ENCODE results near the gene PTCH2. TPM values are rescaled to one million over a fixed set of nuclear protein-coding genes. Genes with fewer than 3 reads are reported as not detected.

Gene PTCH2
- total RNA-seq, 1 experiment from 2014 or later: 0.79 TPM

DNA sequence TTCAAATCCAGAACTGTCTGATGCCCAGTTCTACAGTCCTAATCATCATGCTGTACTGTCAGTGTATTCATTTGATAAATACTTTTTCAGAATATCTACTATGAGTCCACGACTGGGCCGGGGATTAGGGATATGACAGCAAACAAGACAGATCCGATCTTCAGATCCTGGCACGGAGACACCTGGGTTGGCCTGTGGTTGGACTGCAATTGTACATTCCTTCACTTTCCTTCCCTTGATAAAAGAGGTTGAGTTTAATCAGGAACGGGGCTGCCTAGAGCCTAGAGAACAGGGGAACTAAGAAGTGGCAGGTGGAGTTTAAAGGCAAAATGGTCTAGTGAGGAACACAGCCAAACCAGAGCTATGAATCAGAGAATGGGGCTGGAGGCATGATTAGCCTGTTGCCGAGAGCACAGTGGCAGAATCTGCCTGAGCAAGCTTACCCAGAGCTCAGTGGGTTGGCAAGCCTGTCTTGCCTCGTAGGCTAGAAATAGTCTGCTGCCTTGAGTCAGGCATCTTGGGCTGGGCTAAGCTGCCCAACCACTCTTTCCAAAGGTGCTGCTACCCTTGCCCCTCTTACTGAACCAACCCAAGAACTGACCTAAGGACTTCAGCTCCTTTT, 38.1 kb upstream of the PTCH2 start:
- Mint-ChIP-seq H3K4me1 (ENCODE audit: insufficient read depth, unreplicated experiment) (peaks cover 10% of the 10 kb centered on the region), H3K4me3 (ENCODE audit: unreplicated experiment) (no peak overlapping the region), H3K9me3 (ENCODE audit: unreplicated experiment) (no peaks in the 10 kb centered on the region), H3K36me3 (ENCODE audit: insufficient read depth, unreplicated experiment) (peaks cover 38% of the 10 kb centered on the region), H3K27me3 (ENCODE audit: insufficient read depth, unreplicated experiment) (no peaks in the 10 kb centered on the region), H3K27ac (ENCODE audit: low read depth, unreplicated experiment) (peak overlapping the region; percentile 66)
- TF ChIP-seq, protein P1, sequence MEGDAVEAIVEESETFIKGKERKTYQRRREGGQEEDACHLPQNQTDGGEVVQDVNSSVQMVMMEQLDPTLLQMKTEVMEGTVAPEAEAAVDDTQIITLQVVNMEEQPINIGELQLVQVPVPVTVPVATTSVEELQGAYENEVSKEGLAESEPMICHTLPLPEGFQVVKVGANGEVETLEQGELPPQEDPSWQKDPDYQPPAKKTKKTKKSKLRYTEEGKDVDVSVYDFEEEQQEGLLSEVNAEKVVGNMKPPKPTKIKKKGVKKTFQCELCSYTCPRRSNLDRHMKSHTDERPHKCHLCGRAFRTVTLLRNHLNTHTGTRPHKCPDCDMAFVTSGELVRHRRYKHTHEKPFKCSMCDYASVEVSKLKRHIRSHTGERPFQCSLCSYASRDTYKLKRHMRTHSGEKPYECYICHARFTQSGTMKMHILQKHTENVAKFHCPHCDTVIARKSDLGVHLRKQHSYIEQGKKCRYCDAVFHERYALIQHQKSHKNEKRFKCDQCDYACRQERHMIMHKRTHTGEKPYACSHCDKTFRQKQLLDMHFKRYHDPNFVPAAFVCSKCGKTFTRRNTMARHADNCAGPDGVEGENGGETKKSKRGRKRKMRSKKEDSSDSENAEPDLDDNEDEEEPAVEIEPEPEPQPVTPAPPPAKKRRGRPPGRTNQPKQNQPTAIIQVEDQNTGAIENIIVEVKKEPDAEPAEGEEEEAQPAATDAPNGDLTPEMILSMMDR (IDR thresholded peaks at IDR 0.05; ENCODE audit: unreplicated experiment): no peak
- BruUV-seq (replicated peaks): no TSS peak
- CTCF ChIA-PET: interaction anchor here (0.6 to 1.0 kb wide), 4 partner anchors 41 to 51 kb away, joined by 3 read pairs; no protein-coding TSS in a partner anchor
- POLR2A ChIA-PET: interaction anchor here (0.8 to 1.8 kb wide), 6 partner anchors 12 to 131 kb away, joined by 3 to 6 read pairs (median 3); partner anchors contain the start of genes HECTD3 and UROD
- peak; percentile 27 for DNase-seq (ENCODE audit: unreplicated experiment)
- intact Hi-C loops (cut with micrococcal nuclease): no loop called here

DNA sequence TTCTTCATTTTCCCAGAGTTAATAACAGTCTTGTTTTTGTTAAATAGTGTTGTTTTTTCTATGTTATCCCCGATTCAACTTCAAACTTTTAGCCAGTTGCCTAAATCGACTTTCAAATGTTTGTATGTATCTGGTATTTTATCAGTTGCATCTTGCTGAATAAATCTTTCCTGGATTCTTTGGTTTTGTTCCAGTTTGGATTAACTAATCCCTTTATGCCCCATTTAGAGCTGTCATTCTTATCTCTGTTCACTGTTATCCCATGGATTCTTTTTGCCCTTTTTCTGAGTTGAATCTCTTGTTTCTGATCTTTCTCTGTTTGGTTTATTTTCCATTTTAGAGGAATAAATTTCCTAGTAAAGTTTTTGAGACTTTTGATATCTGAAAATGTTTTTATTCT, 31.1 kb upstream of the PTCH2 start:
- no peak overlapping the region for H3K4me3 Mint-ChIP-seq (ENCODE audit: unreplicated experiment)
- ChIA-PET POLR2A (no interaction called here), CTCF (no interaction called here)
- H3K9me3 Mint-ChIP-seq (ENCODE audit: unreplicated experiment): no peaks in the 10 kb centered on the region
- no peak overlapping the region for H3K27ac Mint-ChIP-seq (ENCODE audit: low read depth, unreplicated experiment)
- DNase-seq (ENCODE audit: unreplicated experiment): no peak
- no TSS peak for BruUV-seq (replicated peaks)
- TF ChIP-seq, protein P1 (IDR thresholded peaks at IDR 0.05; ENCODE audit: unreplicated experiment): no peak
- no peaks in the 10 kb centered on the region for H3K4me1 Mint-ChIP-seq (ENCODE audit: insufficient read depth, unreplicated experiment)
- intact Hi-C loops (cut with micrococcal nuclease): no loop called here
- peaks cover 18% of the 10 kb centered on the region for H3K36me3 Mint-ChIP-seq (ENCODE audit: insufficient read depth, unreplicated experiment)
- H3K27me3 Mint-ChIP-seq (ENCODE audit: insufficient read depth, unreplicated experiment): no peaks in the 10 kb centered on the region

DNA sequence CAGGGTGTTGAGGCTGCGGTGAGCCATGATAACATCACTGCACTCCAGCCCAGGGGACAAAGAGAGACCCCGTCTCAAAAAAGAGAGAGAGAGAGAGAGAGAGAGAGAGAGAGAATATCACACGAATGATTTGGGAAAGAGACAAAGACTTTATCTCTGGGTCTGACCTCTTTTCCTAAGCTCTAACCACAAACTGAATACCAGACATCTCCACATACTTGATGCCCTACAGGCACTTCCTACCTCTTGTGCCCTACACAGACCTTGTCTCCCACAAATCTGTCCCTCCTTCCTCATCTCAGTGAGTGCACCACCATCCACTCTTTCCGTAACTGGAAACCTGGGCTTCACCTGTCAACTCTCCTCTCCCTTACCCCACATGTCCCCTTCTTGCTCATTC, 27.0 kb upstream of the PTCH2 start:
- H3K4me1 Mint-ChIP-seq (ENCODE audit: insufficient read depth, unreplicated experiment): no peaks in the 10 kb centered on the region
- H3K36me3 Mint-ChIP-seq (ENCODE audit: insufficient read depth, unreplicated experiment): peaks cover 7% of the 10 kb centered on the region
- ChIA-PET POLR2A (no interaction called here), CTCF (interaction anchor here (0.9 kb wide), 1 partner anchor 34 kb away, joined by 3 read pairs; no protein-coding TSS in a partner anchor)
- DNase-seq (ENCODE audit: unreplicated experiment): no peak
- H3K27me3 Mint-ChIP-seq (ENCODE audit: insufficient read depth, unreplicated experiment): no peaks in the 10 kb centered on the region
- TF ChIP-seq, protein P1 (IDR thresholded peaks at IDR 0.05; ENCODE audit: unreplicated experiment): no peak
- no peak overlapping the region for H3K4me3 Mint-ChIP-seq (ENCODE audit: unreplicated experiment)
- H3K27ac Mint-ChIP-seq (ENCODE audit: low read depth, unreplicated experiment): no peak overlapping the region
- no peaks in the 10 kb centered on the region for H3K9me3 Mint-ChIP-seq (ENCODE audit: unreplicated experiment)
- intact Hi-C loops (cut with micrococcal nuclease): no loop called here
- BruUV-seq (replicated peaks): no TSS peak

DNA sequence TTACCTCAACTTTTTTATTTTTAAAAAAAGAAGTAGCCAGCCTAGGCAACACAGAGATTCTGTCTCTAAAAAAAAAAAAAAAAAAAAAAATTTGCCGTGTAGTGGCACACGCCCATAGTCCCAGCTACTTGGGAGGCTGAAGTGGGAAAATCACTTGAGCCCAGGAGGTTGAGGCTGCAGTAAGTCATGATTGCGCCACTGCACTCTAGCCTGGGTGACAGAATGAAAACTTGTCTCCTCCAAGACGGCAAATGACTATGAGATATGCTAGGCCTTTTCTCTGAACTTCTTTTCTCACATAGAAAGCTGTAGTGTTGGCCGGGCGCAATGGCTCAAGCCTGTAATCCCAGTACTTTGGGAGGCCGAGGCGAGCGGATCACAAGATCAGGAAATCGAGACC, 24.7 kb upstream of the PTCH2 start:
- Mint-ChIP-seq H3K9me3 (ENCODE audit: unreplicated experiment) (no peaks in the 10 kb centered on the region), H3K4me1 (ENCODE audit: insufficient read depth, unreplicated experiment) (no peaks in the 10 kb centered on the region), H3K4me3 (ENCODE audit: unreplicated experiment) (no peak overlapping the region), H3K27ac (ENCODE audit: low read depth, unreplicated experiment) (no peak overlapping the region), H3K36me3 (ENCODE audit: insufficient read depth, unreplicated experiment) (peaks cover 4% of the 10 kb centered on the region), H3K27me3 (ENCODE audit: insufficient read depth, unreplicated experiment) (no peaks in the 10 kb centered on the region)
- TF ChIP-seq, protein P1 (IDR thresholded peaks at IDR 0.05; ENCODE audit: unreplicated experiment): no peak
- POLR2A ChIA-PET: no interaction called here
- no peak for DNase-seq (ENCODE audit: unreplicated experiment)
- BruUV-seq (replicated peaks): no TSS peak
- CTCF ChIA-PET: interaction anchor here (0.5 to 1.4 kb wide), 3 partner anchors 20 to 1641 kb away, joined by 3 to 6 read pairs (median 3); no protein-coding TSS in a partner anchor
- intact Hi-C loops (cut with micrococcal nuclease): no loop called here

Measured in MCF 10A (cell line).